Transverse colon (tissue), 4 donors: ENCODE results near the gene PAIP1.

Experiments used
- CTCF ChIP-seq, 5 experiments: fragments of 200-600 bp in 3 of 5; fragments of 450-650 bp in 2 of 5; sonication (generic) in 3 of 5; IDR thresholded peaks; 1 replicate in 2 of 5; 2 replicates in 3 of 5; pipeline ENCODE4 v1.5.1; 2016 to 2017; ENCODE audit warnings: antibody characterized with exemption in 5 of 5, inconsistent platforms in 3 of 5, mild to moderate bottlenecking in 2 of 5, moderate library complexity in 1 of 5
- EP300 ChIP-seq: sonication (generic); formaldehyde crosslinking; IDR thresholded peaks from one replicate; pipeline ENCODE4 v1.6.1; 2017; ENCODE audit warnings: antibody characterized with exemption, low read depth
- POLR2A ChIP-seq: fragments of 450-650 bp; IDR thresholded peaks from one replicate; pipeline ENCODE4 v1.6.1; 2016; ENCODE audit warnings: antibody characterized with exemption, mild to moderate bottlenecking, moderate library complexity
- POLR2AphosphoS5 ChIP-seq, 3 donors: sonication (generic); formaldehyde crosslinking; IDR thresholded peaks; one replicate each; pipeline ENCODE4 v1.6.1; 2016; ENCODE audit warnings: antibody characterized with exemption in 3 of 3

- TF ChIP-seq POLR2AphosphoS5 (IDR thresholded peaks at IDR 0.05) = no peak
- no peak for TF ChIP-seq CTCF (IDR thresholded peaks at IDR 0.05)
- TF ChIP-seq POLR2A = no peak
- no peak for TF ChIP-seq EP300
Measured at GRCh38 chr5:43498581-43498980, 58.3 kb downstream of the PAIP1 start.
